Measurements from ENCODE around the gene PLEKHG3.

- TF ChIP-seq GATA2 (IDR thresholded peaks at IDR 0.05; ENCODE audit: low read depth, low read length) (no peak), GATA3 (IDR thresholded peaks at IDR 0.05; ENCODE audit: low read depth, low read length) (no peak)
Observed at GRCh38 chr14:64730681-64731080, 26.5 kb downstream of the PLEKHG3 start.

All from SH-SY5Y (cell line).